WTC11 (cell line): Measurements from ENCODE around the gene PHF21B. TPM values are rescaled to one million over a fixed set of nuclear protein-coding genes. Genes with fewer than 3 reads are reported as not detected.

ENCODE experiments used
- ATAC-seq: fragments of 200-7000 bp; cut with Tn5 transposase; 2 replicates; pipeline ENCODE4 v1.10.0; 2021; ENCODE audit warnings: mild to moderate bottlenecking, moderate library complexity
- CTCF ChIA-PET: fragments of 300-600 bp; sonication (Branson Sonifier 250); formaldehyde crosslinking; loops from one replicate; lab custom pipeline; 2021; ENCODE audit warnings: antibody characterized with exemption; lab: Charles Lee
- POLR2A ChIA-PET: fragments of 350-600 bp; sonication (Branson Sonifier 250); formaldehyde crosslinking; loops from one replicate; lab custom pipeline; 2021; ENCODE audit warnings: antibody characterized with exemption; lab: Charles Lee
- DNase-seq: peaks from one replicate; pipeline ENCODE4 v3.0.0; 2021; ENCODE audit warnings: low spot score
- H3K27ac Mint-ChIP-seq: 2 replicates; pipeline ENCODE4 v1.8.0; 2021; ENCODE audit warnings: mixed read lengths
- H3K27me3 Mint-ChIP-seq: 2 replicates; pipeline ENCODE4 v1.8.0; 2021; ENCODE audit warnings: low read depth, mild to moderate bottlenecking, moderate library complexity, mixed read lengths
- H3K36me3 Mint-ChIP-seq: 2 replicates; pipeline ENCODE4 v1.8.0; 2021; ENCODE audit warnings: mixed read lengths
- H3K4me1 Mint-ChIP-seq: 2 replicates; pipeline ENCODE4 v1.8.0; 2022; ENCODE audit warnings: mixed read lengths
- H3K4me3 Mint-ChIP-seq: 2 replicates; pipeline ENCODE4 v1.8.0; 2021; ENCODE audit warnings: mild to moderate bottlenecking, moderate library complexity, mixed read lengths
- H3K9me3 Mint-ChIP-seq: 2 replicates; pipeline ENCODE4 v1.8.0; 2021; ENCODE audit warnings: mixed read lengths
- AFF4 ChIP-seq: sonication (generic); formaldehyde crosslinking; IDR thresholded peaks from 2 replicates; pipeline ENCODE4 v1.8.1; 2023; ENCODE audit warnings: mild to moderate bottlenecking, missing genetic modification reagents, borderline replicate concordance
- ELF4 ChIP-seq: sonication (generic); formaldehyde crosslinking; IDR thresholded peaks from 2 replicates; pipeline ENCODE4 v1.8.1; 2022; ENCODE audit warnings: low read depth, mild to moderate bottlenecking, moderate library complexity, missing genetic modification reagents
- GABPB1 ChIP-seq: sonication (generic); formaldehyde crosslinking; IDR thresholded peaks from 2 replicates; pipeline ENCODE4 v1.8.1; 2023; ENCODE audit warnings: mild to moderate bottlenecking, missing genetic modification reagents
- IRF2 ChIP-seq: sonication (generic); formaldehyde crosslinking; IDR thresholded peaks from 2 replicates; pipeline ENCODE4 v1.8.0; 2022; ENCODE audit warnings: low read depth, missing genetic modification reagents, borderline replicate concordance
- JAZF1 ChIP-seq: fragments of 250-450 bp; sonication (Bioruptor Pico); IDR thresholded peaks from 2 replicates; pipeline ENCODE4 v1.9.0; 2021; ENCODE audit warnings: moderate library complexity, mild to moderate bottlenecking, inconsistent platforms
- KAT7 ChIP-seq: sonication (generic); formaldehyde crosslinking; IDR thresholded peaks from 2 replicates; pipeline ENCODE4 v1.8.1; 2023; ENCODE audit warnings: missing genetic modification reagents, mild to moderate bottlenecking, borderline replicate concordance
- NFE2L1 ChIP-seq: sonication (generic); formaldehyde crosslinking; IDR thresholded peaks from 2 replicates; pipeline ENCODE4 v1.8.1; 2023; ENCODE audit warnings: missing genetic modification reagents
- NR1H2 ChIP-seq: sonication (generic); formaldehyde crosslinking; IDR thresholded peaks from 2 replicates; pipeline ENCODE4 v1.9.0; 2021; ENCODE audit warnings: mild to moderate bottlenecking, moderate library complexity, missing genetic modification reagents
- OVOL2 ChIP-seq: fragments of 250-450 bp; sonication (Bioruptor Pico); IDR thresholded peaks from 2 replicates; pipeline ENCODE4 v1.9.0; 2021; ENCODE audit warnings: mild to moderate bottlenecking, borderline replicate concordance
- TEAD4 ChIP-seq: sonication (generic); formaldehyde crosslinking; IDR thresholded peaks from 2 replicates; pipeline ENCODE4 v1.8.0; 2022; ENCODE audit warnings: mild to moderate bottlenecking, missing genetic modification reagents
- ZBTB43 ChIP-seq: sonication (generic); formaldehyde crosslinking; IDR thresholded peaks from 2 replicates; pipeline ENCODE4 v1.8.1; 2023; ENCODE audit warnings: mild to moderate bottlenecking, missing genetic modification reagents
- ZNF317 ChIP-seq: sonication (generic); formaldehyde crosslinking; IDR thresholded peaks from 2 replicates; pipeline ENCODE4 v1.8.1; 2023; ENCODE audit warnings: low read depth, mild to moderate bottlenecking, moderate library complexity, missing genetic modification reagents, borderline replicate concordance
- ZNF423 ChIP-seq: fragments of 250-450 bp; sonication (Bioruptor Pico); IDR thresholded peaks from 2 replicates; pipeline ENCODE4 v2.1.2; 2022; ENCODE audit warnings: mild to moderate bottlenecking, moderate library complexity
- ZNF671 ChIP-seq: fragments of 250-450 bp; sonication (Bioruptor Pico); IDR thresholded peaks from 2 replicates; pipeline ENCODE4 v1.8.0; 2021; ENCODE audit warnings: mild to moderate bottlenecking
- total RNA-seq: library from RNA; stranded (reverse); gene quantifications from 3 replicates; pipeline ENCODE4 v1.2.3, GENCODE V29; 2021

The PHF21B gene
- total RNA-seq, 1 experiment from 2014 or later: 107 TPM

GRCh38 chr22:44928711-44929358, 81.0 kb downstream of the PHF21B start:
- ChIA-PET POLR2A (no interaction called here), CTCF (no interaction called here)
- Mint-ChIP-seq H3K36me3 (peaks cover 42% of the 10 kb centered on the region), H3K27ac (peak overlapping the region; percentile 53; the same call in 1 of the 2 replicates), H3K27me3 (no peaks in the 10 kb centered on the region), H3K9me3 (peaks cover 15% of the 10 kb centered on the region), H3K4me1 (peaks cover 17% of the 10 kb centered on the region), H3K4me3 (no peak overlapping the region)
- ATAC-seq: no peak
- no peak for TF ChIP-seq ELF4 (CRISPR knock-in tag)
- TF ChIP-seq TEAD4 (CRISPR knock-in tag): no peak
- DNase-seq: no peak

GRCh38 chr22:44928136-44928463, 81.7 kb downstream of the PHF21B start:
- peaks cover 37% of the 10 kb centered on the region for H3K36me3 Mint-ChIP-seq

GRCh38 chr22:44927463-44928135, 82.2 kb downstream of the PHF21B start:
- ATAC-seq: no peak
- TF ChIP-seq JAZF1 (no peak), ZBTB43 (CRISPR knock-in tag) (no peak)
- Mint-ChIP-seq H3K27ac (no peak overlapping the region), H3K9me3 (peaks cover 15% of the 10 kb centered on the region), H3K4me1 (peaks cover 16% of the 10 kb centered on the region), H3K4me3 (no peak overlapping the region), H3K27me3 (no peaks in the 10 kb centered on the region), H3K36me3 (peaks cover 36% of the 10 kb centered on the region)
- no peak for DNase-seq
- CTCF ChIA-PET: interaction anchor here (1.0 to 1.1 kb wide), 2 partner anchors 154 to 282 kb away, joined by 3 to 5 read pairs; no protein-coding TSS in a partner anchor
- POLR2A ChIA-PET: no interaction called here

More at GRCh38 chr22:44928136-44928463, 81.7 kb downstream of the PHF21B start:
- POLR2A ChIA-PET: no interaction called here
- Mint-ChIP-seq H3K27me3 (no peaks in the 10 kb centered on the region), H3K4me1 (peaks cover 17% of the 10 kb centered on the region), H3K27ac (peak overlapping the region; percentile 57; the same call in 1 of the 2 replicates), H3K4me3 (no peak overlapping the region), H3K9me3 (peaks cover 15% of the 10 kb centered on the region)
- ATAC-seq (no peak), DNase-seq (no peak)
- CTCF ChIA-PET: interaction anchor here (1.0 kb wide), 1 partner anchor 154 kb away, joined by 5 read pairs; no protein-coding TSS in a partner anchor
- TF ChIP-seq NR1H2 (CRISPR knock-in tag) (no peak), OVOL2 (CRISPR knock-in tag) (no peak), ZNF317 (CRISPR knock-in tag) (no peak), AFF4 (CRISPR knock-in tag) (no peak), ZNF423 (CRISPR knock-in tag) (no peak), NFE2L1 (CRISPR knock-in tag) (no peak), ZNF671 (CRISPR knock-in tag) (no peak), GABPB1 (CRISPR knock-in tag) (no peak), IRF2 (no peak), KAT7 (CRISPR knock-in tag) (no peak)
